ENCODE measurements around the gene LRIF1. TPM values are rescaled to one million over a fixed set of nuclear protein-coding genes. Genes with fewer than 3 reads are reported as not detected.
"Not testable (repeated sequence)": the region's sequence is repeated elsewhere in the genome, so short reads cannot be mapped to it uniquely, and the experiment has no call there.

Gene LRIF1, protein sequence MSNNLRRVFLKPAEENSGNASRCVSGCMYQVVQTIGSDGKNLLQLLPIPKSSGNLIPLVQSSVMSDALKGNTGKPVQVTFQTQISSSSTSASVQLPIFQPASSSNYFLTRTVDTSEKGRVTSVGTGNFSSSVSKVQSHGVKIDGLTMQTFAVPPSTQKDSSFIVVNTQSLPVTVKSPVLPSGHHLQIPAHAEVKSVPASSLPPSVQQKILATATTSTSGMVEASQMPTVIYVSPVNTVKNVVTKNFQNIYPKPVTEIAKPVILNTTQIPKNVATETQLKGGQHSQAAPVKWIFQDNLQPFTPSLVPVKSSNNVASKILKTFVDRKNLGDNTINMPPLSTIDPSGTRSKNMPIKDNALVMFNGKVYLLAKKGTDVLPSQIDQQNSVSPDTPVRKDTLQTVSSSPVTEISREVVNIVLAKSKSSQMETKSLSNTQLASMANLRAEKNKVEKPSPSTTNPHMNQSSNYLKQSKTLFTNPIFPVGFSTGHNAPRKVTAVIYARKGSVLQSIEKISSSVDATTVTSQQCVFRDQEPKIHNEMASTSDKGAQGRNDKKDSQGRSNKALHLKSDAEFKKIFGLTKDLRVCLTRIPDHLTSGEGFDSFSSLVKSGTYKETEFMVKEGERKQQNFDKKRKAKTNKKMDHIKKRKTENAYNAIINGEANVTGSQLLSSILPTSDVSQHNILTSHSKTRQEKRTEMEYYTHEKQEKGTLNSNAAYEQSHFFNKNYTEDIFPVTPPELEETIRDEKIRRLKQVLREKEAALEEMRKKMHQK
- total RNA-seq, result 6.8 TPM
- long read RNA-seq, transcript LRIF1-202 (3 exons, 1,796 nt), result major isoform, 6 of 16 reads
- long read RNA-seq, partial matches to known transcripts, result 3 of 16 reads
- long read RNA-seq, other reads (novel, unspliced or antisense), result 4 of 16 reads

DNA sequence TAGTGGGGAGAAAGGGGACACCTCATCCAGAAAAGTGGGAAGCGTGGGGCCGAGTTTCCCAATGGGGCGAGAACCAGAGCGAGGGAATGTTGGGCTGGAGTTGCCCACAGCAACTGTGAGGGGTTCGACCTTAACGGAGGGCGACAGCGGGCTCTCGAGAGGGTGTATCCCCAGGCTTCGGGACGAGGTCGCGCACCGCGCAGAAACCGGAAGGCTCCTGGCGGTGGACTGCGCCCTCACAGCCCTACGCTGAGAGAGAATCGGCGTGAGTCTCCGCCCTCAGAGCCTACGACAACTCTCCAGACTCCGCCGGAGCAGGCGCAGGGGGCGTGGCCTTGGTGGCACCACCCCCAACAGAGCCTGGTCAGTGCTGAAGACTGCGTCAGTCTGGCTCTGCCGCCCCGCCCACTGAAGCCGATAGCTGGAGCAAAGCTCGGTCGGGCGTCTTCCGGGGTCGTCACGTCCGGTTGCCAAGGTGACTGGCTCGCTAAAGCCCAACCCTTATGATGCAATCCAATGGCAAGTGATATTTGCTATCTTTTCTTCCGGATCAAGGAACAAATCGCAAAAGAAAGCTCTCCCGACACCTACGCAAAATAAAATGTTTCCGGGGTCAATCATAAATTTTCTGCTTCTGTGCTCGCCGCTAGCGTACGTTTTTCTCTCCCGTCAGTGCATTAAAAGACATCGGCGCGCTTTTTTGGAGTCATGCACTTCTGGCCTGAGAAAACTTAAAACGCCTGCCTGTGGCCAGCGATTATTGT, at the start of gene LRIF1:
Gene LRIF1, minus strand, starts transcription at position 232 of the 764 bp plus-strand sequence. CDS start 234 bp downstream, outside the sequence.
- DNase-seq (ENCODE audit: low spot score), result peak; percentile 99

DNA sequence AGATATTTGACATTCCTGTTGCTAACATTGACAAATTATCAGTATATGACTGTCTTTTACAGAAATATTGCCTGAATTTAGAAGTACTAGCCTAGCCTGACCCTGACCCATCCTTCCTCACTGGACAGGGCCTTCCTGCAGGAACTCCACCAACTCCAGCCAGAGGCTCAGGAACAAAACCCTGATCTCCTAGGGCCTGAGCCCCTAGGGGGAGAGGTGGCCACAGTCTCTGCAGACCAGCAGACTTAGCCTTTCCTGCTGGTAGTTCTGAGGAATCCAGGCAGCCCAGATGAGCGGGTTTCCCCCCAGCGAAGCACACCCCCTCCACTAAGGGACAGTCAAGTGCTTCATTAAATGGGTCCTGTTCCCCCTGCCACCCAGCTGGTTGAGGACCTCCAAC, 44.3 kb upstream of the LRIF1 start:
- no peak for DNase-seq (ENCODE audit: low spot score)

DNA sequence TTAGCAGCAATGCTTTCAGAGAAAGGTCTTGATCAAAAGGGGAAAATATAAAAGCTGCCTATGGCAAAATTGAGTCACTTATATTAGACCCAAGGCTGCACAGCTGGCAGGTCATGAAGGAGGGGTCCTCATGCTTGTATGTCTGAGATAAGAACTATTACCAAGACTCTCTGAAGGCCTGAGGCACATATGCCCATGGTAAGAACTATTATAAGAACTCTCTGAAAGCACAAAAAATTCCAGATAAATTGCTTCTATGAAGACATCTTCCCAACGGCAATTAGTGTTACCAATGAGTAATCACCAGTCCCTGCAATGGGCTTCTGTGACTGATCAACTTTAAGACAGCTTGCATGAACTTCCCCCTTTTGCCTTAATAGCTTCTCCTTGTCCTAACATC, 42.8 kb upstream of the LRIF1 start:
- DNase-seq (ENCODE audit: low spot score), result no peak

DNA sequence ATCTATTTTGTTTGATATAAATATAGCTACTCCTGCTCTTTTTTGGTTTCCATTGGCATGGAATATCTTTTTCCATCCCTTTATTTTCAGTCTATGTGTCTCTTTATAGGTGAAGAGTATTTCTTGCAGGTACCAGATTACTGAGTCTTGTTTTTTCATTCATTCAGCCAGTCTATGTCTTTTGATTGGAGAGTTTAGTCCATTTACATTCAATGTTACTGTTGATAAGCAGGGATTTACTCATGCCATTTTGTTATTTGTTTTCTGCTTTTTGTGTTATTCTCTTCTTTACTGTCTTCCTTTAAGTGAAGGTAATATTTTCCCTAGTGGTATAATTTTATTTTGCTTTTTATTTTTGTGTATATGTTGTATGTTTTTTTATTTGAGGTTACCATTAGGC, 35.9 kb upstream of the LRIF1 start:
- not testable (repeated sequence) for DNase-seq (ENCODE audit: low spot score)

DNA sequence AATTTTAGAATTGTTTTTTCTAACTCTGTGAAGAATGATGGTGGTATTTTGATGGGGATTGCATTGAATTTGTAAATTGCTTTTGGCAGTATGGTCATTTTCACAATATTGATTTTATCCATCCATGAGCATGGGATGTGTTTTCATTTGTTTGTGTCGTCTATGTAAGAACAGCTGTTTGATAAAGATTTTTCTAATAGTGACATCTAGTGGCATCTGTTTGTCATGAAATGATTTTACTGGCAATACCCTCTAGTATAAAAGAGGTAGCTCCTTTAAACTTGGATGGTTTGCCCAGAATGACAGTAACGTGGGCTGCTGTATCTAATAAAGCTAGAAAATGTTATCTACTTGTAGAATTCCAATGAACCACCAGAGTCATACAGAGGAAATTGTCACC, 28.6 kb upstream of the LRIF1 start:
- DNase-seq (ENCODE audit: low spot score), result not testable (repeated sequence)

DNA sequence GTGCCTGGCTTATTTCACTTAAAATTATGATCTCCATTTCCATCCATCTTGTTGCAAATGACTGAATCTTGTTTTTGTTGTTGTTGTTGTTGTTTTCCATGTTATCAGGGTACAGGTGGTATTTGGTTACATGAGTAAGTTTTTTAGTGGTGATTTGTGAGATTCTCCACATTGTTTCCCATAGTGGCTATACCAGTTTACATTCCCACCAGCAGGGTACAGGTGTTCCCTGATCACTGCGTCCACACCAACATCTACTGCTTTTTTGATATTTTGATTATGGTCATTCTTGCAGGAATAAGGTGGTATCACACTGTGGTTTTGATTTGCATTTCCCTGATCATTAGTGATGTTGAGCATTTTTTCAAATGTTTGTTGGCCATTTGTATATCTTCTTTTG, 27.6 kb upstream of the LRIF1 start:
- not testable (repeated sequence) for DNase-seq (ENCODE audit: low spot score)

DNA sequence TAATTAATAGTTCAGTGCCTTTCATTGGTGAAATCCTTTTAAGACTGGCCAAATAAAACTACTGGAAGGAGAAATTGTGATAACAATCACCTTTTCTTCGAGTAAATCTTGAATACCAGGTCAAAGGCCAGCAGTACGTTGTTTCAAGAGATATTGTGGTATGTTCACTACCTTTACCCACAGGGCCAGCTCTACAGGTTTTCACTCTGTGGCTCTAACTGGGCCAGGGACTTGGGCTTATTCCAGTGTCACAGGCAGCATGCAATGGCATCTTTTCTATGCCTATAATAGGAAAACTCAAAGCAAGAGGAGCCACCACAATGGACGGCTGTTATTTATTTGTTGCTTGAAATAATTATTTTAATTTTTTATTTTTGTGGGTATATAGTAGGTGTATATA, 26.8 kb upstream of the LRIF1 start:
- DNase-seq (ENCODE audit: low spot score), result no peak

DNA sequence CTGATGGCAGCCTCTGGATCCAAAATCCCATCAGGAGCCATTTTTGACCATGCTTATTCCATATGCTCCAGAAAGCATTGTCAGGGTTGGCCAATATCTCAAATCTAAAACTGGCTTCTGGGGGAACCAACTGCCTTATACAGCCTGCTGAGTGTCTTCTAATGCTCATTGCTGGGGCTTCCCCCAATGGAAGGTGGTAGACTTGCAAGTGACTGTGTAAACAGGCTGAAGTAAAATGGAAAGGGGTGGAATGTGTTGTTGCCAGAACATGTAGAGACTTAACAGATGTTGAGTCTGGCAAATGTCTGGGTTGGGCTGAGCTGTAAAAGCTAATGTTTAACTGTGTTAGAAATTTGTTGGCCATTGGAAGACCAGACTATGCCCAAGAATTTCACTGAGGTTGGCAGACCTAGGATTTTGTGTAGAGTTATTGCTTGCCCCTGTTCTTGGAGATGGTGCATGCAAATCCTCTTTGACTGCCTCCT, 22.7 kb upstream of the LRIF1 start:
- no peak for DNase-seq (ENCODE audit: low spot score)

DNA sequence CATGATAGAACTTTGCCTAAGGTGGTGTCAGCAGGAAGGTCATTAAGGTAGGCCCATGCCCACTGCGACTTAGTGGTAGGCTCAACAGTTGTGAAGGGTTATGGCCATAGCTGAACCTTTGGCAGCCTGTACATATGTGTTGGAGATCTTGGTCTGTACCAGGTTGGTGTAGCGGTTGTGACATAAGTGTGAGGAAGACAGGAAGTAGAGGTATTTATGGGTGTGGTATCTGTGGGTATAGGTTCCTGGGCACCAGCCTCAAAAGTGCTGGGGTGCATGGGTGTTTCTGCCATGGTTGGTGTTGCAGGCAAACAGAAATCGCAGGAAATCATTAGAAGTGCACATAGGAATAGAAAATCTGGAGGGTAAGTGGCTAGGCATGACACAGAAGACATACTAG, 18.6 kb upstream of the LRIF1 start:
- no peak for DNase-seq (ENCODE audit: low spot score)

DNA sequence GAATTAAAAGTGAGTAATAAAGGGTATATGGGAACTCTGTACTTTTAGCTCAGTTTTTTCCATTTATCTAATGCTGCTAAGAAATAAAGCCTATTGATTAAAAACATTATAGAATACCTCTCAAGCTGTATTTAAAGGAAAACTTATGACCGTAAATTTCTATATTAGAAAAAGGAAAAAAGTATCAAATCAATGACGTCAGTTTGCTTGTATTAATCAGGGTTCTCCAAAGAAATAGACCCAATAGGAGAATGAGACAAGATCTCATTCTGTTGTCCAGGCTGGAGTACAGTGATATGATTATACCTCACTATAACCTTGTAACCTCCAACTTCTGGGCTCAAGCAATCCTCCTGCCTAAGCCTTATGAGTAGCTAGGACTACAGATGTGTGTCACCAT, 15.4 kb upstream of the LRIF1 start:
- no peak for DNase-seq (ENCODE audit: low spot score)

DNA sequence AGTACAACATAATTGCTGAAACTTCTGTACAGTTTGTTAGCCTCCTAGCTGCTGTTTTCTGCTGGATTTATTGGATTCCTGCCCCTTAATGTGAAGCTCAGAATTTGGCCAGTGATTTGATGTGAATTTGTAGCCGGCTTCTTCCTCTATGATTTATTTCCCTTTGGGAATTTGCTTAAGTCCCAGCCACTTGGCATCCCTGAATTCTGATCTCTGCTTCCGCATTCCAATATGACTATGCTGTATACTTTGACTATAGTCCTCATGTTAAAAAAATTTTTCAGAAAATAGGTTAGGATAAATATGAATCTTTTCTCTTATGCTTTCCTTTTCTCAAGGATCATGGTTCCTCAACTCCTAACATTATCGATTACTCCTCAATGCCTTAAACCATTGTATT, 12.4 kb upstream of the LRIF1 start:
- no peak for DNase-seq (ENCODE audit: low spot score)

DNA sequence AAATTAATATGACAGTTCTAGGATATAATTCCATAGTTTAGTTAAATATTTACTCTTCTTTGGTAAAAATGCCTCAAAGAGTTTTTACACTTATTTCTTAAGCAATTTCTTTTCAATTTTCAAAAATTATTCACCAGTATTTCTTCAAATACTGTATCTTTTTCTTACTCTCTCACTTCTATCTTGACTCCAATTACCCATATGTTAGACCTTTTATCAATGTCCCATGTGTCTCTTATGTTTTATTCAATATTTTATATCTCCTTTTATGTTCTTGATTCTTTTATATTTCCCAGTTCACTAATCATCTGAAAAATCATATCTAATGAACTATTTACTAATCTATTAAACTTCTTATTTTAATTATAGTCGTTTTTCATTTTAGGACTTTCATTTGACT, 11.5 kb upstream of the LRIF1 start:
- no peak for DNase-seq (ENCODE audit: low spot score)

DNA sequence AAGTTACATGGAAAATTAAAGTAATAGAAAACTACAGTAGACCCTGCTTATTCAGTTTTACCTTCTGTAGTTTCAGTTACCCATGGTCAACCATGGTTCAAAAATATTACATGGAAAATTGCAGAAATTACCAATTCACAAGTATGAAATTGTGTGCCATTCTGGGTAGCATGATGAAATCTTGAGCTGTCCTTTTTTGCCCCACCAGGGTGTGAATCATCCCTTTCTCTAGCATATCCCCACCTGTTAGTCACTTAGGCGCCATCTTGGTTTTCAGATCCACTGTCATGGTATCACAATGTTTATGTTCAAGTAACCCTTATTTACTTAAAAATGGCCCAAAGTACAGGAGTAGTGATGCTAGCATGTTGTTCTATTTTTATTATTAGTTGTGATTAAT, 3.5 kb upstream of the LRIF1 start:
- no peak for DNase-seq (ENCODE audit: low spot score)

DNA sequence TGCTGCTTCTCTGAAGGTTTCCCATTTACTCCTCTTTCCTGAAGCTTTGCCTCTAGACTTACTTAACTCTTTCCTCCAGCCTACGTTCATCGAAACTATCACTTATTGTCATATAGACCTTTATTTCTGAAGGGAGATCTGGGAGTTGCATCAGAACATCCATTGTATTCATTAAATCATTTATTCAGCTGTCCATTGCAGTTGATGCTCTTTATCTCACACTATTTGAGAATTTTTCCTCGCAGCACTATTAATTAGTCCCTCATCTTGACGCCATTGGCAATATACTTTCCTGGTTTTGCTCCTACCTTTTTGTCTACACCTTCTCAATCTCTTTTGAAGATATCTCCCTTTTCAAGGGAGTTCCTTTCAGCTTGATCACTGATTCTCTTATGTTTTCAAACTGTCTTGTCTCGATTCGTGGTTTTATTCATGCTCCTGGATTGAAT, 757 bp upstream of the LRIF1 start:
- no peak for DNase-seq (ENCODE audit: low spot score)

DNA sequence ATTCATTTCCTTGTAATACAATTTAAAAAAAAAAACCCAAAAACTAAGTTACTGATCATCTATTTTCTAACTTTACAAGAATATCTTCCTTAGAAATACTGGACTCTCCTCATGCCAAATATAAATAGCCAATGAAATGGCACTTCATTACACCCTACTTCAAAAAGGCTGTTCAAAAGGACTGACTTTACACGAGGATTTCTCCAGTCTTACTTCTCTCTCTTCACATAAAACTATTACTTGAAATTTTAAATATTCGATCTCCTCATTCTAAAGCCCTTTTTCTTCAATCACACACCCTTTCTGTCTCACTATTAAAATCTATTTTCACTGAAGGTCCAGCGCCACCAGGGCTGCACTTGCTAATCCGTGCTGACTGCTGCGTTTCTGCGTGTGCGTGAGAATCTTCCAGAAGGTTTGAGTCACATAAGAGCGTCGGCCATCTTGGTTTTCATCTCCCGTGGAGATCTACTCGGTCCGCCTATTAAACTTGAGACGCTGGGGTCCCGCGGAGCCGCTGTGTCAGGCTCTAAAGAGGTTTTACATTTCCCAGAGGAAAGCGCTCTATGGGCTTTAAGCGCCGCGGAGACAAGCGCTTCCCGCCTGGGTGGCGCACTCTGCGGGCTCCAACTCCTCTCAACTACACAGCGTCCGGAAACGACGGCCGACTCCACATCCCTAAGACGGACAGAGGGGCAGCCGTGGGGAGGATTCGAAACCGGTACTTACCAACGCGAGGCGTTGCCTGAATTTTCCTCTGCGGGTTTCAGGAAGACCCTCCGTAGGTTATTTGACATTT, 631 bp downstream of the LRIF1 start:
- DNase-seq (ENCODE audit: low spot score), result no peak

DNA sequence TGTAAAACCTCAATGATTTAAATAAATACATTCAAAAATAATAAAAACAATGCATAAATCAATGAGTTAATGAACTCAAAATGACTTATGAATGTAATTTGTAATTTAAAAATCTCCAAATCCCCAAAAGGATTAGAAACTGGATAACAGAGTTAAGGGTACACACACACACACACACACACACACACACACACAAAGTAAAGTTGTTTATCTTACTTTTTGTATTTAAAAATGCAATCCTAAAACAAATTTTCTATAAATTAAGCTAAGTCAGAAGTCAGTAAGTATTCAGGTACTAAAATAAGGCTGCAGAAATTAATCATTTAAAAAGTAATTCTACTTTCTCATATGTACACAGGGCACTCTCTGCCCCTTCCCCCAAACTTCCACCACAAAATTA, 1.8 kb downstream of the LRIF1 start:
- no peak for DNase-seq (ENCODE audit: low spot score)

DNA sequence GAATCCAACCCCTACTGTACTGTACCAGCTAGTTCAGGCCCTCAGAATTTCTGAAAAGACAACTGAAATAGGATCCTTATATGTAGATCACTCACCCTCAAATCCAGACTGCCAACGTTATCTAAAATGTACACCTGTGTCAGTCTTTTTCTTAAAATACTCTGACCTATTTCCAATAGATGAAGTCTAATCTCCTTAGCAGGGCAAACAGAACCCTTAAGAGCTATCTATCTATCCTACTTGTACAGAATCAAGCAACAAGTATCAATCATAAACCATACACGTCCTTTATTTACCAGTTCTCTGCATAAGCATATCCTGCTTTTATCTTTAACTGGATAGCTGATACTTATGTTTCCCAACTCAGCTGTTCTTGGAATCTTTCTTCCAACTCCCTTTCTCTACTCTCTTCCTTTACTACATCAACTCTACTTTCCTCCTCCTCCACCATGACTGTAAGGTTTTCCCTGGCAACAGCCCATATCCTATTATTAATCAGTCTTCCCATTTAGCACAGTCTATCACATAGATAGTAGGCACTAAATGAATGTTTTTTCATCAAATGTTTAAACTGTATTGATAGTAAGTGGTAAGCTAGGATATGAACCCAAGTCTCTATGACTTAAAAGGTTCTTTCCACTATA, 2.8 kb downstream of the LRIF1 start:
- no peak for DNase-seq (ENCODE audit: low spot score)

DNA sequence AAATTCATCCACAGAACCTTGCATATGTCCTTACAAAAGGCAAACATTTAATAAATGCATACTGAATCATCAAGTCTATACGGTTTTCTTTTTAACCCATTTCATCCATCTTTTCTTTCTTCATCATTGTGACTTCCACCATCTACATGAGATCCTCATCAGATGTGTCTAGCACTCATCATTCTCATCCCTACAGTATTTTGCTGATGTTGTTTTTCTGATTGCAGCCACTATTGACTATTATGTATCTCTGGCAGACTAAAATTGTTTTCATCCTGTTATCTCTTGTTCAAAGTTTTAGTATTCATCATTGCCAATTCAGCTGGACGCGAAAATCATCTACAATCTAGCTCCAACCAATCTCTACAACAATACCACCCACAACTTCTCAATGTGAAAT, 5.9 kb downstream of the LRIF1 start:
- no peak for DNase-seq (ENCODE audit: low spot score)

DNA sequence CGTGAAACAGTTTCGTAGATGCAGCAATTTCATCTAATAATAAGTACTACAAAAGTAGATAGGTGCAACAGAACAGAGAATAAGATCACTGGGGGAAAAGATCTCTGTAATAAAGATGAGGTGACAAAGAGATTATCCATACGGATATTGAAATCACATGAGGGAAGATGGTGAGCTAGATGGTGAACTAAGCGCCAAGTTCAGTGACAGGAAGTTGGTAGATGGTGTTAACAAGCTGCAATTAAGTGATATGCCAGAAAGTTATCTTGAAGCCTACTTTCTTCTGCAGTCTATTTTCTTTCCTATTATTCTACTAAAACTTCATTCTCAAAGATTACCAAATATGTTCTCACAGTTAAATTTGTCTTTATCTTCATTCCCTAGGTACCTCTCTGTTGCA, 7.1 kb downstream of the LRIF1 start:
- no peak for DNase-seq (ENCODE audit: low spot score)

DNA sequence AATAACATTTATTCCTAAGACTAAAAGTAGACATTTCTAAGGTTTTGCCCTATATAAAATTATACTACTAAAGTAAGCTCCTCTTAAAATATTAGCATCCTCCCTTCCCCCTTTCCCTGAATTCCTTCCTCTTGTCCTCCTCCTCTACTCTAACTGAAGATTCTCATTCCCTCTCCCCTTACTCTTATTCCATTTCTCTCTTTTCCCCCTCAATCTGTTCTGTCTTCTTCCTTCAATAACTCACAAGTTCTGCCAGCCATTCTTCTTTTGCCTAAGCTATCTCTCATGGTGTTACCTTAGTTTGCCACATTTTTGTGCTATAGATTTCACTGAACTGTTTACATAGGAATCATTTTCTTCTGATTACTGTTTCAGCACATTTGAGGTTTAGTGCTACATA, 10.7 kb downstream of the LRIF1 start:
- DNase-seq (ENCODE audit: low spot score), result no peak

All from mesenteric fat pad (tissue), 1 donor.